ACC112 (cell line): Measurements from ENCODE around the gene TRIM2.

Source experiments
- H2AFZ ChIP-seq: fragments of 200-600 bp; sonication (generic); one replicate; pipeline ENCODE4 v1.6.0; 2017; ENCODE audit warnings: antibody characterized with exemption, low read length; ENCODE audit not compliant: unreplicated experiment
- H3K27ac ChIP-seq: fragments of 200-600 bp; sonication (generic); 2 replicates; pipeline ENCODE4 v1.5.1; 2014; ENCODE audit warnings: low read depth, mild to moderate bottlenecking, antibody characterized with exemption, low read length, moderate library complexity
- H3K27me3 ChIP-seq: fragments of 200-600 bp; sonication (generic); 2 replicates; pipeline ENCODE4 v1.6.1; 2014; ENCODE audit warnings: mild to moderate bottlenecking, antibody characterized with exemption, low read length, moderate library complexity, mixed read lengths; ENCODE audit not compliant: insufficient read depth
- H3K36me3 ChIP-seq: fragments of 200-600 bp; sonication (generic); 2 replicates; pipeline ENCODE4 v1.6.1; 2016; ENCODE audit warnings: mild to moderate bottlenecking, antibody characterized with exemption, low read length, moderate library complexity, mixed read lengths; ENCODE audit not compliant: insufficient read depth
- H3K4me1 ChIP-seq: fragments of 200-600 bp; sonication (generic); one replicate; pipeline ENCODE4 v1.6.1; 2016; ENCODE audit warnings: low read length, mixed read lengths; ENCODE audit not compliant: insufficient read depth, unreplicated experiment, control insufficient read depth
- H3K4me3 ChIP-seq: fragments of 200-600 bp; sonication (generic); 2 replicates; pipeline ENCODE4 v1.5.1; 2014; ENCODE audit warnings: mild to moderate bottlenecking, low read depth, low read length
- H3K79me2 ChIP-seq: fragments of 200-600 bp; sonication (generic); one replicate; pipeline ENCODE4 v1.6.0; 2016; ENCODE audit warnings: low read length; ENCODE audit not compliant: control insufficient read depth, unreplicated experiment, insufficient read depth

TRIM2 gene

DNA sequence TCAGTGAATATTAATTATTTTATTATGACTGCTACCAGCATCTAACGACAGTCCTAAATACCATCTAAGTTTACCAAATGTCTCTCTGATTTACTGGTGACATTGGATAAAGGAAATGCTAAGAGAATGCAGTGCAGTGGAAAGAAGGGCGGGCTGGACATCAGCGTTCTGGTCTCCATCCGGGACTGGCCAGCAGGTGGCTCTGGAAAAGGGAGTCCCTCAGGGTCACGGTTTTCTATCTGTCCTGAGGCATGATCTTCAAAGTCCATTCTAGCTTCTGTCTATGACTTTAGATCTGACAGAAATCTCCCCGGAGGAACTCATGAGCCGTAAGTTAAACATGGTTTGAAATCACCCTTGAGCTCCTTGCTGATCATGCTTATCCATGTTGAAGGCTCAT lies 3.3 kb downstream of the TRIM2 start:
- Histone ChIP-seq H3K4me3 (no peak overlapping the region), H3K27ac (no peak overlapping the region), H2AFZ (no peak overlapping the region), H3K36me3 (no peaks in the 10 kb centered on the region), H3K4me1 (peaks cover 3% of the 10 kb centered on the region), H3K79me2 (no peaks in the 10 kb centered on the region), H3K27me3 (no peaks in the 10 kb centered on the region)

DNA sequence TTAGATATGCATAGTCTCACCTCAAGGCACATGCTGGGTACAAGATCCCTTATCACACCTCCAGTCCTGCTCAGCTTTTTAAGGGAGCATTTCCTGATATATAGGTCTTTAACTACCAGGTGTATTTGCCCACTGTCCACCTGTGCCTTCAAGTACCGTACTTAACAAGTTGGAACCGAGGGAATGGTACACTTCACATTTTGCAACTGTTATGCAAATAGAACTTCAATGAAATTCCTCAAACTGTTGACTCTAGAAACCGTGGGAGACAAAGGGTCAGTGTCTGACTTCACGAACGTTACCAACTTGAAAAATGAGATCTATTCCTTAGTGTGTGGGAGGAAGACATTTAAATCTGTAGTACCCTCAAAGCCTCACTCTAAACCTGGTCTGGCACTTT lies 5.2 kb downstream of the TRIM2 start:
- no peaks in the 10 kb centered on the region for H3K79me2 ChIP-seq
- H3K4me1 ChIP-seq = peaks cover 5% of the 10 kb centered on the region
- H3K27me3 ChIP-seq = no peaks in the 10 kb centered on the region
- H3K27ac ChIP-seq = no peak overlapping the region
- H3K36me3 ChIP-seq = no peaks in the 10 kb centered on the region
- no peak overlapping the region for H2AFZ ChIP-seq
- H3K4me3 ChIP-seq = no peak overlapping the region

DNA sequence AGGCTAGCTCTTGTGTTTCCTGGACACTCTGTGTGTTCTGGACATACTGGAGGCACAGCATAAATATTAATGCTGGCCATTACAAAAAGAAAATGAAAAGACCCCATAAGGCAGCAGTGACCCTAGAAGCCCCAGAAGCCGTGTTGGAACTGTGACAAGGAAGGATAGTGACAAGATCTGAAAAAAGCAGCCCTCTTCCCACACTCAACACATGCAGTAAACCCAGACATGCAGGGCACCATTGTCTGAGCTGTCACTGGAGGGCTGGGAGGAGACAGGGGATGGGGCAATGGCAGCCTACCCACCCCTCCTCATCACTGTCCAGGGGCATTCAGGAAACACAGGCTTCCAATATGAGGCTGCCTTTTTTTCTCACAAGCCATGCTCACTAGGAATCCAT lies 6.5 kb downstream of the TRIM2 start:
- peaks cover 5% of the 10 kb centered on the region for H3K4me1 ChIP-seq
- H3K79me2 ChIP-seq = no peaks in the 10 kb centered on the region
- no peak overlapping the region for H3K4me3 ChIP-seq
- H3K36me3 ChIP-seq = no peaks in the 10 kb centered on the region
- no peak overlapping the region for H3K27ac ChIP-seq
- no peak overlapping the region for H2AFZ ChIP-seq
- H3K27me3 ChIP-seq = no peaks in the 10 kb centered on the region

DNA sequence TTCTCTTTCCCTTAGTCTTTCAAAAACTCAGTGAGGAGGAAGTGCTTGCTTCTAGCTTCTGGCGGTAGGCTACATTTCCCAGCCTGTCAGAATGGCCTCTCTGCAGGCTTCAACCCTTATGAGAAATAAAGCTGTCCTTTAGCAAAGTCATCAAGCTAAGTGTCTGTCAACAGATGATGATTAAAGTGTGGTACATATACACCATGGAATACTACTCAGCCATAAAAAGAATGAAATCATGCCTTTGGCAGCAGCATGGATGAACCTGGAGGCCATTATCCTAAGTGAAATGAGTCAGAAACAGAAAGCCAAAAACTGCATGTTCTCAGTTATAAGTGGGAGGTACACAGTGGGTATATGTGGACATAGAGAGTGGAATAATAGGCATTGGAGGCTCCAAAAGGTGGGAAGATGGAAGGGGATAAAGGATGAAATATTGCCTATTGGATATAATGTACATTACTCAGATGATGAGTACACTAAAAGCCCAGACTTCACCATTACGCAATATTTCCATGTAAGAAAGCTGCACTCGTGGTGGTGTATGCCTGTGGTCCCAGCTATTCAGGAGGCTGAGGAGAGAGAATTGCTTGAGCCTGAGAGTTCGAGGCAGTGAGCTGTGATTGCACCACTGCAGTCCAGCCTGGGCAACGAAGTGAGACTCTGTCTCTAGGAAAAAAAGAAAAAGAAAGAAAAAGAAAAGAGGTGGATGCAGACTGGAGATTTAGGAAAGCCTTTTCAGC lies 7.9 kb downstream of the TRIM2 start:
- Histone ChIP-seq H3K4me3 (no peak overlapping the region), H2AFZ (no peak overlapping the region), H3K36me3 (no peaks in the 10 kb centered on the region), H3K27me3 (no peaks in the 10 kb centered on the region), H3K79me2 (no peaks in the 10 kb centered on the region), H3K4me1 (peaks cover 18% of the 10 kb centered on the region), H3K27ac (no peak overlapping the region)

DNA sequence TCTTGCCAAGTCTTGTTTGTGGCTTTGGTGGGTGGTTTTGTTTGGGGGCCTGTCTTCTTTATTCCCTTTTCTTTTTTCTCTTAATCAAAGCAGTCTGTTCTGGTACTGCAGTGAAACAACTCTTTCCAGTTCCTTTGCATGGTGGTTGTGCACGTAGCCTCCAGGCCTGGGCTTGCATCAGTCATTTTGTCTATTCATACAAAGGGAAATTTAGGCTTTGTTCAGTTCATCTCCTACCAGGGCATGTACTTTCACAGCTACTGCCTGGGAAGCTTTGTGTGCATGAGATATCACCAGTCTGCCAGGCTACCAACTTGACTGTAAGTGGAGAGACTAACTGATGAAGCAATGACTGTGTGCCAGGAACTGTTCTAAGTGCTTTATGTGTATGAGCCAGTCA lies 8.5 kb downstream of the TRIM2 start:
- no peaks in the 10 kb centered on the region for H3K79me2 ChIP-seq

DNA sequence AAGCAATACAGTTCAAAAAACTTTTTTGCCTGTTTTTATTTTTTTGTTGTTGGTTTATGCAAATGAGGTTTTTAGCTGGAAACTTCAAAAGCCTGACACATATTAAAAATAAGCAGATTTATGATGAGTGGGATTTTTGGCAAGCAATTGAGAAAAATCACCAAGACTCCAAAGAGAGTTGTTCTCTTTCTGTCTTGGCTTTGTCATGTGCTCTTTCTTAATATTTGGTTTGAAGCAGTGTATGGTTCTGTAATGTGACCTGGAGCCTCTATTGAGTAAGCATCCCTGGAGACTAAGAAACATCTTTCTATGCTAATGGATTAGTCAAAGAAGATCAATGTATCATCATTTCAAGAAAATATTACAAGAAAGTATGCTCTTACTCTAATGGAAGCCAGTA lies 11.7 kb downstream of the TRIM2 start:
- no peaks in the 10 kb centered on the region for H3K27me3 ChIP-seq
- H3K4me3 ChIP-seq = no peak overlapping the region

More for the DNA sequence above, 8.5 kb downstream of the TRIM2 start:
- no peaks in the 10 kb centered on the region for H3K27me3 ChIP-seq
- no peak overlapping the region for H3K4me3 ChIP-seq
- H2AFZ ChIP-seq = no peak overlapping the region
- peaks cover 23% of the 10 kb centered on the region for H3K4me1 ChIP-seq
- no peak overlapping the region for H3K27ac ChIP-seq
- H3K36me3 ChIP-seq = no peaks in the 10 kb centered on the region

DNA sequence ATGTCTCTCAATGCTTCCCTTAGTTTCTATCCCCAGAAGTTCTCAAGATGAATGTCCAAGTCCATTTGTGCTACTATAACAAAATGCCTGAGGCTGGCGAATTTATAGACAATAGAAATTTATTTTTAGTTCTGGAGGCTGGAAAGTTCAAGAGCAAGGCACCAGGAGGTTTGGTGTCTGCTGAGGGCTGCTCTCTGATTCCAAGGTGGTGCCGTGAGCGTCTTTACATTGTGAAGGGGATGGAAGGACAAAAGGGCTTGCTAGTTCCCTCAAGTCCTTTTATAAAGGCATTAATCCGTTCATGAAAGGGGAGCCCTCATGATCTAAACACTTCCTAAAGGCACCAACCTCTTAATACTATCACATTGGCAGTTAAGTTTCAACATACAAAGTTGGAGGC lies 12.3 kb downstream of the TRIM2 start:
- Histone ChIP-seq H3K4me1 (peaks cover 24% of the 10 kb centered on the region), H3K27ac (no peak overlapping the region), H3K27me3 (no peaks in the 10 kb centered on the region)

More for the DNA sequence above, 11.7 kb downstream of the TRIM2 start:
- no peaks in the 10 kb centered on the region for H3K36me3 ChIP-seq
- peaks cover 24% of the 10 kb centered on the region for H3K4me1 ChIP-seq
- no peaks in the 10 kb centered on the region for H3K79me2 ChIP-seq
- no peak overlapping the region for H3K27ac ChIP-seq
- no peak overlapping the region for H2AFZ ChIP-seq

DNA sequence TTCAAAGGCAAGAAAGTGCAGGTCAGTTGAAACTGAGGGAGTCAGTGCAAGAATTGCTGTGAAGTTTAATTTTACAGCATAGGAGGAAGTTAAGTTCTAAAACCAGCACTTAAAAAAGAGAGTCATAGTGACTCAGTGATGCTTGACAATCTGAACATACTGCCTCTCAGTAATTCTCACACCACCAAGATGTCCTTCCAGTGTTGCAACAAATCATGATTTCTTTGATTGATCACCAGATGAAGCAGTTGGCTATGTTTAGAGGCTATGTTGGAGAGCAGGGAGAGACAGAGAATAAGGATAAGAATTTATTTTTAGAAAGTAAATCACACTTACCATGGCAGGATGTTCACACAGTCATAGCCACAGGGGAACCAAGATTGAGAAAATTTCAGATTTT lies 13.2 kb downstream of the TRIM2 start:
- H2AFZ ChIP-seq = no peak overlapping the region
- H3K36me3 ChIP-seq = no peaks in the 10 kb centered on the region
- H3K79me2 ChIP-seq = no peaks in the 10 kb centered on the region
- peaks cover 24% of the 10 kb centered on the region for H3K4me1 ChIP-seq
- no peak overlapping the region for H3K4me3 ChIP-seq
- H3K27me3 ChIP-seq = no peaks in the 10 kb centered on the region
- H3K27ac ChIP-seq = peak overlapping the region; percentile 21; the same call in 1 of the 2 replicates

More for the DNA sequence above, 12.3 kb downstream of the TRIM2 start:
- Histone ChIP-seq H2AFZ (no peak overlapping the region), H3K36me3 (no peaks in the 10 kb centered on the region), H3K4me3 (no peak overlapping the region), H3K79me2 (no peaks in the 10 kb centered on the region)

DNA sequence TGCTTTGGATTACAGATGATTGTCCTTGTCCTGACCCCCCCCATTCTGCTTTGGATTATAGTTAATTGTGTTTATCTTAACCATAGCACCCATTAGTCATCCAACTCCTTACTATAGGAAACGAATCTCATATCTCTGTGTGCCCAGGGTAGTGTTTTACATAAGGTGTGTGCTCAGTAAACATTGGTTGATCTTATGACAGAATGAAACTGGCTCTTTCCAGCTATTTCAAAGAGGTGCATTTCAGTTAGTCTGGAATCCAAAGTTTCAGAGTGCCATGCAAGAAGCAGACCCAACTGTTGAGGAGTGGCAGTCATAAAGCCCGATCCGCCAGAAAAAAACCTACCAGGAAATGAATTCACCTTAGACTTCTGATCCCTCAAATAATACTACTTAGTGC lies 14.7 kb downstream of the TRIM2 start:
- Histone ChIP-seq H2AFZ (no peak overlapping the region), H3K27me3 (no peaks in the 10 kb centered on the region), H3K4me1 (peaks cover 21% of the 10 kb centered on the region), H3K79me2 (no peaks in the 10 kb centered on the region), H3K36me3 (no peaks in the 10 kb centered on the region), H3K27ac (no peak overlapping the region), H3K4me3 (no peak overlapping the region)

DNA sequence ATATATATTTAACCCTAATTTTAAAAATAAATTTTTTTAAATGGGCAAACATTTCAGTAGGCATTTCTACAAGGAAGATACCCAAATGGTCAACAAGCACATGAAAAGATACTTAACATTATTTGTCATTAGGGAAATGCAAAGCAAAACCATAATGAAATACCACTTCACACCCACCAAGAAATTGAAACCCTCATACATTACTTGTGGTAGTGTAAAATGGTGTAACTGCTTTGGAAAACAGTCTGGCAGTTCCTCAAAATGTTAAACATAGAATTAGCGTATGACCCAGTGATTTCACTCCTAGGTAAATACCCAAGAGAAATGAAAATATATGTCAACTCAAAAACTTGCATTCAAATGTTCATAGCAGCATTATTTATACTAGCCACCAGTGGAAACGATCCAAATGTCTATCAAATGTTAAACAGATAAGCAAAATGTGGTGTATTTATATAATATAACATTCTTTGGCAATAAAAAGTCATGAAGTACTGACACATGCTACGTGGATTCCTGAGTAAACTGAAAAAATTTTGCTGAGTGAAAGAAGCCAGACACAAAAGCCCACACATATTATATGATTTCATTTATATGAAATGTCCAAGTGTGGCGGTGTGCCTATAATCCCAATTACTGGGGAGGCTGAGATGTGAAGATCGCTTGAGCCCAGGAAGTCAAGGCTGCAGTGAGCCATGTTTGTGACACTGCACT lies 16.6 kb downstream of the TRIM2 start:
- Histone ChIP-seq H3K36me3 (peaks cover 12% of the 10 kb centered on the region), H2AFZ (no peak overlapping the region), H3K4me1 (peaks cover 25% of the 10 kb centered on the region), H3K27ac (no peak overlapping the region), H3K27me3 (no peaks in the 10 kb centered on the region), H3K4me3 (no peak overlapping the region), H3K79me2 (peaks cover 8% of the 10 kb centered on the region)
